GM12878 (cell line): ENCODE data around the gene RNF115. TPM values are rescaled to one million over a fixed set of nuclear protein-coding genes. Genes with fewer than 3 reads are reported as not detected.

ENCODE experiments used
- ATAC-seq: fragments of 200-7000 bp; cut with Tn5 transposase; 3 replicates; pipeline ENCODE4 v1.9.1; 2020; ENCODE audit warnings: mild to moderate bottlenecking, moderate library complexity
- BruUV-seq: library from RNA; stranded (reverse); fragments of 400-500 nt; replicated peaks from 2 replicates; lab custom pipeline; 2021; lab: Mats Ljungman, UMichigan
- CTCF ChIA-PET: fragments of 300-600 bp; sonication (Branson Sonifier 250); formaldehyde crosslinking; extraction: SDS; loops from one replicate; lab custom pipeline; 2021; ENCODE audit warnings: inconsistent platforms; lab: Yijun Ruan, JAX
- POLR2A ChIA-PET: fragments of 350-600 bp; formaldehyde crosslinking; extraction: SDS; loops from one replicate; lab custom pipeline; 2021; ENCODE audit warnings: inconsistent platforms; lab: Charles Lee
- RAD21 ChIA-PET: fragments of 300-600 bp; sonication (Branson Sonifier 250); formaldehyde crosslinking; loops from one replicate; lab custom pipeline; 2023; ENCODE audit warnings: antibody characterized with exemption; ENCODE audit not compliant: unreplicated experiment; lab: Charles Lee
- SMC1A ChIA-PET: fragments of 300-600 bp; sonication (Branson Sonifier 250); formaldehyde crosslinking; loops from one replicate; lab custom pipeline; 2023; ENCODE audit not compliant: unreplicated experiment, uncharacterized antibody; lab: Charles Lee
- DNase-seq: peaks from one replicate; pipeline ENCODE4 v3.0.0-alpha.2; 2011; ENCODE audit warnings: low read depth, low spot score
- FAIRE-seq: peaks from 3 replicates; lab custom pipeline; 2011; peaks lifted over from hg19 to GRCh38; lab: Jason Lieb, UNC
- H2AFZ ChIP-seq: 2 replicates; pipeline ENCODE4 v1.6.0; 2011; ENCODE audit warnings: low read depth, low read length, control low read depth; ENCODE audit not compliant: control insufficient read depth
- H3K27ac ChIP-seq: 2 replicates; pipeline ENCODE4 v1.5.1; 2011; ENCODE audit warnings: control low read depth; ENCODE audit not compliant: control insufficient read depth, insufficient read depth
- H3K27me3 ChIP-seq, 2 experiments: replicated peaks in 1 of 2; 2 replicates each; pipeline versions ENCODE4 v1.6.0 to v1.6.1; 2011; ENCODE audit warnings: low read length in 1 of 2; ENCODE audit not compliant: control insufficient read depth in 2 of 2, insufficient read depth in 2 of 2
- H3K36me3 ChIP-seq, 2 experiments: 2 replicates each; pipeline ENCODE4 v1.5.1; 2011; ENCODE audit warnings: low read length in 1 of 2; ENCODE audit not compliant: control insufficient read depth in 2 of 2, insufficient read depth in 2 of 2
- H3K4me1 ChIP-seq: 2 replicates; pipeline ENCODE4 v1.6.1; 2011; ENCODE audit warnings: mild to moderate bottlenecking, low read length, moderate library complexity, mixed read lengths; ENCODE audit not compliant: control insufficient read depth, insufficient read depth
- H3K4me2 ChIP-seq: 2 replicates; pipeline ENCODE4 v1.6.0; 2011; ENCODE audit warnings: control low read depth; ENCODE audit not compliant: control insufficient read depth, insufficient read depth
- H3K4me3 ChIP-seq: fragments of 200-600 bp; sonication (generic); 2 replicates; pipeline ENCODE4 v1.5.1; 2016
- H3K79me2 ChIP-seq: 2 replicates; pipeline ENCODE4 v1.6.0; 2011; ENCODE audit warnings: low read length; ENCODE audit not compliant: control insufficient read depth, insufficient read depth
- H3K9ac ChIP-seq: 2 replicates; pipeline ENCODE4 v1.8.0; 2011; ENCODE audit warnings: low read length, control low read depth, mixed read lengths; ENCODE audit not compliant: control insufficient read depth, insufficient read depth
- H3K9me3 ChIP-seq: replicated peaks from 3 replicates; pipeline ENCODE4 v1.5.1; 2011; ENCODE audit warnings: mild to moderate bottlenecking, low read length; ENCODE audit not compliant: control insufficient read depth, insufficient read depth
- H4K20me1 ChIP-seq: 2 replicates; pipeline ENCODE4 v1.6.0; 2011; ENCODE audit not compliant: control insufficient read depth, insufficient read depth
- CEBPB ChIP-seq, 2 experiments: fragments of 150-350 bp in 1 of 2; IDR thresholded peaks; 2 replicates each; pipeline ENCODE4 v1.6.1; 2012 to 2014; ENCODE audit warnings: low read depth in 2 of 2, low read length in 2 of 2, borderline replicate concordance in 1 of 2, inconsistent platforms in 1 of 2
- NFIC ChIP-seq: IDR thresholded peaks from 2 replicates; pipeline ENCODE4 v1.6.1; 2012; ENCODE audit warnings: low read depth, mild to moderate bottlenecking, inconsistent platforms, low read length, moderate library complexity
- NR2F1 ChIP-seq: fragments of 450-650 bp; conservative IDR thresholded peaks from 2 replicates; pipeline ENCODE4 v1.6.1; 2017; ENCODE audit warnings: mild to moderate bottlenecking
- SPI1 ChIP-seq: IDR thresholded peaks from 2 replicates; pipeline ENCODE4 v1.6.1; 2011; ENCODE audit warnings: low read depth, mild to moderate bottlenecking, low read length, moderate library complexity, borderline replicate concordance; ENCODE audit not compliant: insufficient read depth
- SREBF1 ChIP-seq: IDR thresholded peaks from 2 replicates; pipeline ENCODE4 v1.6.1; 2012; ENCODE audit warnings: mild to moderate bottlenecking, low read length
- SRF ChIP-seq, 2 experiments: IDR thresholded peaks; 2 replicates each; pipeline ENCODE4 v1.6.1; 2011; ENCODE audit warnings: low read depth in 2 of 2, low read length in 2 of 2, mild to moderate bottlenecking in 1 of 2, moderate library complexity in 1 of 2
- ZBED1 ChIP-seq: IDR thresholded peaks from 2 replicates; pipeline ENCODE4 v1.6.1; 2016; ENCODE audit warnings: borderline replicate concordance
- ZNF274 ChIP-seq: IDR thresholded peaks from one replicate; pipeline ENCODE4 v1.8.0; 2011; ENCODE audit not compliant: insufficient read length, insufficient read depth
- ZNF384 ChIP-seq: IDR thresholded peaks from 2 replicates; pipeline ENCODE4 v1.6.1; 2012; ENCODE audit warnings: low read depth, mild to moderate bottlenecking, low read length, improper control_type of control experiment, borderline replicate concordance
- WGBS: methylation state at CpG from one replicate; pipeline ENCODE4 v1.1.6; 2016; ENCODE audit warnings: low lambda C conversion rate; ENCODE audit not compliant: insufficient replicate concordance, insufficient coverage; ENCODE audit errors: missing lambda C conversion rate; 5-methylcytosine and 5-hydroxymethylcytosine counted together
- in situ Hi-C: fragments of 300-500 bp; cut with MboI; formaldehyde crosslinking; loops from 9 replicates; pipeline ENCODE4 v1.14.3; 2018; ENCODE audit warnings: mixed read lengths
- intact Hi-C: fragments of 100-400 bp; cut with micrococcal nuclease; formaldehyde crosslinking; loops from one replicate; pipeline ENCODE4 v1.14.2; 2022; ENCODE audit not compliant: unreplicated experiment
- polyA plus RNA-seq, 11 experiments: library from polyadenylated mRNA; depleted of rRNA in 4 of 11; unstranded in 6 of 11; stranded (reverse) in 5 of 11; fragments of >200 nt; fragmentation: Nextera tagmentation in 4 of 11; fragmentation: Illumina TruSeq in 1 of 11; extraction: Ambion mirVana in 4 of 11; extraction: Trizol in 1 of 11; gene quantifications; 1 replicate in 1 of 11; 2 replicates in 10 of 11; pipeline versions ENCODE4 v1.2.1 to v1.2.3, GENCODE V29; 2011 to 2016; ENCODE audit warnings: inconsistent platforms in 2 of 11, missing spikeins in 2 of 11, low read depth in 1 of 11
- total RNA-seq, 4 experiments: library from RNA; depleted of rRNA in 3 of 4; stranded (reverse); fragments of >200 nt in 3 of 4; fragmentation: Illumina TruSeq in 1 of 4; extraction: Trizol in 1 of 4; gene quantifications; 2 replicates each; pipeline versions ENCODE4 v1.2.1 to v1.2.3, GENCODE V29; 2013 to 2021
- TF ChIP-seq, protein P1 (sequence below): fragments of 450-650 bp; IDR thresholded peaks from 2 replicates; pipeline ENCODE4 v1.6.1; 2017; ENCODE audit warnings: borderline replicate concordance
- TF ChIP-seq, protein P2 (sequence below): fragments of 450-650 bp; IDR thresholded peaks from 2 replicates; pipeline ENCODE4 v1.6.1; 2017; ENCODE audit warnings: mild to moderate bottlenecking
- TF ChIP-seq, protein P3 (sequence below): IDR thresholded peaks from 2 replicates; pipeline ENCODE4 v1.6.1; 2011; ENCODE audit warnings: low read depth, mild to moderate bottlenecking, low read length, moderate library complexity, borderline replicate concordance; ENCODE audit errors: extremely low read depth
- TF ChIP-seq, protein P4 (sequence below): IDR thresholded peaks from 2 replicates; pipeline ENCODE4 v1.6.1; 2012; ENCODE audit warnings: low read depth, low read length, improper control_type of control experiment
- TF ChIP-seq, protein P5 (sequence below): fragments of 450-650 bp; formaldehyde crosslinking; IDR thresholded peaks from 2 replicates; pipeline ENCODE4 v1.4.0; 2020; ENCODE audit warnings: mild to moderate bottlenecking, moderate library complexity

RNF115 gene
- total and polyA plus RNA-seq, 10 of the 15 experiments (the other 5 are each of a cell fraction or from before 2014, with no cell fraction given) = 3.4 to 22.0 (median 12.9) TPM

DNA sequence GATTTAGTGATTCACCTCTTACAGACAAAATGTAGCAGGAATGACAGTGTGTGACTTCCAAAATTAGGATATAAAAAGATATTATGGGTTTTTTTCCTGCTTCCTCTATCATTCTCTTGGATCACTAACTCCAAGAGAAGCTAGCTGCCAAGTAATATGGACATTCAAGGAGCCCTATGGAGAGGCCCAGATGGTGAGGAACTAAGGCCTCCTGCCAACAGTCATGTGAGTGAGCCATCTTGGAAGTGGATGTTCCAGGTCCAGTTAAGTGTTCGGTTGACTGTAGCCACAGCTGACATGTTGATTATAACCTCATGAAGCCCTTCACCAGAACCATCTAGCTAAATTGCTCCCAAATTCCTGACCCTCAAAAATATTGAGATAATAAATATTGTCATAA is 65.8 kb downstream of the RNF115 start (continued):
- TF ChIP-seq, protein P1, sequence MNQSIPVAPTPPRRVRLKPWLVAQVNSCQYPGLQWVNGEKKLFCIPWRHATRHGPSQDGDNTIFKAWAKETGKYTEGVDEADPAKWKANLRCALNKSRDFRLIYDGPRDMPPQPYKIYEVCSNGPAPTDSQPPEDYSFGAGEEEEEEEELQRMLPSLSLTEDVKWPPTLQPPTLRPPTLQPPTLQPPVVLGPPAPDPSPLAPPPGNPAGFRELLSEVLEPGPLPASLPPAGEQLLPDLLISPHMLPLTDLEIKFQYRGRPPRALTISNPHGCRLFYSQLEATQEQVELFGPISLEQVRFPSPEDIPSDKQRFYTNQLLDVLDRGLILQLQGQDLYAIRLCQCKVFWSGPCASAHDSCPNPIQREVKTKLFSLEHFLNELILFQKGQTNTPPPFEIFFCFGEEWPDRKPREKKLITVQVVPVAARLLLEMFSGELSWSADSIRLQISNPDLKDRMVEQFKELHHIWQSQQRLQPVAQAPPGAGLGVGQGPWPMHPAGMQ = no peak
- TF ChIP-seq, protein P2, sequence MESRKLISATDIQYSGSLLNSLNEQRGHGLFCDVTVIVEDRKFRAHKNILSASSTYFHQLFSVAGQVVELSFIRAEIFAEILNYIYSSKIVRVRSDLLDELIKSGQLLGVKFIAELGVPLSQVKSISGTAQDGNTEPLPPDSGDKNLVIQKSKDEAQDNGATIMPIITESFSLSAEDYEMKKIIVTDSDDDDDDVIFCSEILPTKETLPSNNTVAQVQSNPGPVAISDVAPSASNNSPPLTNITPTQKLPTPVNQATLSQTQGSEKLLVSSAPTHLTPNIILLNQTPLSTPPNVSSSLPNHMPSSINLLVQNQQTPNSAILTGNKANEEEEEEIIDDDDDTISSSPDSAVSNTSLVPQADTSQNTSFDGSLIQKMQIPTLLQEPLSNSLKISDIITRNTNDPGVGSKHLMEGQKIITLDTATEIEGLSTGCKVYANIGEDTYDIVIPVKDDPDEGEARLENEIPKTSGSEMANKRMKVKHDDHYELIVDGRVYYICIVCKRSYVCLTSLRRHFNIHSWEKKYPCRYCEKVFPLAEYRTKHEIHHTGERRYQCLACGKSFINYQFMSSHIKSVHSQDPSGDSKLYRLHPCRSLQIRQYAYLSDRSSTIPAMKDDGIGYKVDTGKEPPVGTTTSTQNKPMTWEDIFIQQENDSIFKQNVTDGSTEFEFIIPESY = no peak
- no peak for TF ChIP-seq ZNF384
- TF ChIP-seq, protein P3, sequence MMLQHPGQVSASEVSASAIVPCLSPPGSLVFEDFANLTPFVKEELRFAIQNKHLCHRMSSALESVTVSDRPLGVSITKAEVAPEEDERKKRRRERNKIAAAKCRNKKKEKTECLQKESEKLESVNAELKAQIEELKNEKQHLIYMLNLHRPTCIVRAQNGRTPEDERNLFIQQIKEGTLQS = no peak
- TF ChIP-seq SRF (IDR thresholded peaks at IDR 0.05; ENCODE audit: low read depth in 2 of 2, low read length in 2 of 2) = no peak
- TF ChIP-seq NR2F1 = no peak
- TF ChIP-seq SPI1 = no peak

DNA sequence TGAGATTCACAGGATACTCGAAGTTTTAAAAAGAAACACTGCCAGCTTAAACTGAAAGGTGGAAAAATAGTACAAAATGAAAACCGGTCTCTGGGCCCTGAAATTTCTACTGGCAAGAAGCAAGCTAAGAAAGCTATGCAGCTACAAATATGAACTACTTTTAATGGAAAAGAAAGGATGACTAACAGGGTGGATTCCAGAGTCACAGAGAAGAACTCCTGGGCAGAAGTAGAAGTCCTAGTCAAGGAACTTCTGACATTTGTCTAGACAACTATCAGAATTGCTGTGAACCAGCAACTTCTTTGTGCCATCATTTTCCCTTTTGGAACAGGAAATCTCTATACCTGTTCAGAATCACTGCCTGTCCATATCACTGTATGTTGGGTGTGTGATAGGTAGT is 66.5 kb downstream of the RNF115 start:
- intact Hi-C loops (no loop called here), in situ Hi-C loops (no loop called here)
- Histone ChIP-seq H2AFZ (no peak overlapping the region), H3K4me1 (no peaks in the 10 kb centered on the region), H3K36me3 (peaks cover 2 to 12% of the 10 kb centered on the region in 2 experiments; a peak in 3 of 4 replicates), H3K4me3 (no peak overlapping the region), H3K9ac (no peak overlapping the region), H3K4me2 (no peak overlapping the region), H4K20me1 (no peaks in the 10 kb centered on the region), H3K27me3 (no peaks in the 10 kb centered on the region), H3K27ac (no peak overlapping the region), H3K9me3 (peaks cover 7% of the 10 kb centered on the region; the same call in 2 of the 3 replicates), H3K79me2 (no peaks in the 10 kb centered on the region)
- ChIA-PET POLR2A (no interaction called here), SMC1A (interaction anchor here (1.3 to 1.9 kb wide), 2 partner anchors 11 to 44 kb away, joined by 3 to 4 read pairs; no protein-coding TSS in a partner anchor), RAD21 (no interaction called here), CTCF (interaction anchor here (1.0 to 1.3 kb wide), 4 partner anchors 10 to 88 kb away, joined by 3 to 5 read pairs (median 3); partner anchors contain the start of gene NUDT17)
- no peak for ATAC-seq
- FAIRE-seq = no peak
- BruUV-seq = no TSS peak
- 98% methylated on average over 2 of the region's 2 CpGs for WGBS
- no peak for DNase-seq
- TF ChIP-seq SREBF1 = no peak
- TF ChIP-seq, protein P4, sequence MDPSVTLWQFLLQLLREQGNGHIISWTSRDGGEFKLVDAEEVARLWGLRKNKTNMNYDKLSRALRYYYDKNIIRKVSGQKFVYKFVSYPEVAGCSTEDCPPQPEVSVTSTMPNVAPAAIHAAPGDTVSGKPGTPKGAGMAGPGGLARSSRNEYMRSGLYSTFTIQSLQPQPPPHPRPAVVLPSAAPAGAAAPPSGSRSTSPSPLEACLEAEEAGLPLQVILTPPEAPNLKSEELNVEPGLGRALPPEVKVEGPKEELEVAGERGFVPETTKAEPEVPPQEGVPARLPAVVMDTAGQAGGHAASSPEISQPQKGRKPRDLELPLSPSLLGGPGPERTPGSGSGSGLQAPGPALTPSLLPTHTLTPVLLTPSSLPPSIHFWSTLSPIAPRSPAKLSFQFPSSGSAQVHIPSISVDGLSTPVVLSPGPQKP = no peak
- TF ChIP-seq ZNF274 = no peak
- TF ChIP-seq CEBPB (IDR thresholded peaks at IDR 0.05; ENCODE audit: borderline replicate concordance in 1 of 2, low read depth in 2 of 2, low read length in 2 of 2) = no peak
- no peak for TF ChIP-seq ZBED1
- no peak for TF ChIP-seq NFIC
- TF ChIP-seq, protein P5, sequence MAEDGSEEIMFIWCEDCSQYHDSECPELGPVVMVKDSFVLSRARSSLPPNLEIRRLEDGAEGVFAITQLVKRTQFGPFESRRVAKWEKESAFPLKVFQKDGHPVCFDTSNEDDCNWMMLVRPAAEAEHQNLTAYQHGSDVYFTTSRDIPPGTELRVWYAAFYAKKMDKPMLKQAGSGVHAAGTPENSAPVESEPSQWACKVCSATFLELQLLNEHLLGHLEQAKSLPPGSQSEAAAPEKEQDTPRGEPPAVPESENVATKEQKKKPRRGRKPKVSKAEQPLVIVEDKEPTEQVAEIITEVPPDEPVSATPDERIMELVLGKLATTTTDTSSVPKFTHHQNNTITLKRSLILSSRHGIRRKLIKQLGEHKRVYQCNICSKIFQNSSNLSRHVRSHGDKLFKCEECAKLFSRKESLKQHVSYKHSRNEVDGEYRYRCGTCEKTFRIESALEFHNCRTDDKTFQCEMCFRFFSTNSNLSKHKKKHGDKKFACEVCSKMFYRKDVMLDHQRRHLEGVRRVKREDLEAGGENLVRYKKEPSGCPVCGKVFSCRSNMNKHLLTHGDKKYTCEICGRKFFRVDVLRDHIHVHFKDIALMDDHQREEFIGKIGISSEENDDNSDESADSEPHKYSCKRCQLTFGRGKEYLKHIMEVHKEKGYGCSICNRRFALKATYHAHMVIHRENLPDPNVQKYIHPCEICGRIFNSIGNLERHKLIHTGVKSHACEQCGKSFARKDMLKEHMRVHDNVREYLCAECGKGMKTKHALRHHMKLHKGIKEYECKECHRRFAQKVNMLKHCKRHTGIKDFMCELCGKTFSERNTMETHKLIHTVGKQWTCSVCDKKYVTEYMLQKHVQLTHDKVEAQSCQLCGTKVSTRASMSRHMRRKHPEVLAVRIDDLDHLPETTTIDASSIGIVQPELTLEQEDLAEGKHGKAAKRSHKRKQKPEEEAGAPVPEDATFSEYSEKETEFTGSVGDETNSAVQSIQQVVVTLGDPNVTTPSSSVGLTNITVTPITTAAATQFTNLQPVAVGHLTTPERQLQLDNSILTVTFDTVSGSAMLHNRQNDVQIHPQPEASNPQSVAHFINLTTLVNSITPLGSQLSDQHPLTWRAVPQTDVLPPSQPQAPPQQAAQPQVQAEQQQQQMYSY (CRISPR knock-in tag) = no peak
